A549 (cell line): ENCODE measurements around the gene GALNT15. TPM values are rescaled to one million over a fixed set of nuclear protein-coding genes. Genes with fewer than 3 reads are reported as not detected.

Source experiments
- ATAC-seq, 2 experiments: fragments of 200-7000 bp in 1 of 2; fragments of >200 bp in 1 of 2; cut with Nextera tagmentation in 1 of 2; cut with Tn5 transposase in 1 of 2; 3 replicates each; pipeline versions ENCODE4 v1.8.0 to v1.9.1; 2018 to 2020; ENCODE audit warnings: mild to moderate bottlenecking in 1 of 2, moderate library complexity in 1 of 2
- CTCF ChIA-PET: fragments of 300-600 bp; sonication (Branson Sonifier 250); formaldehyde crosslinking; extraction: SDS; loops from one replicate; lab custom pipeline; 2021; ENCODE audit warnings: antibody characterized with exemption, inconsistent platforms; lab: Yijun Ruan, JAX
- POLR2A ChIA-PET: fragments of 350-600 bp; formaldehyde crosslinking; extraction: SDS; loops from one replicate; lab custom pipeline; 2021; ENCODE audit warnings: antibody characterized with exemption, inconsistent platforms; lab: Yijun Ruan, JAX
- DNase-seq, 2 experiments: peaks; one replicate each; pipeline versions ENCODE4 v3.0.0 to v3.0.0-alpha.2; 2011 to 2016; ENCODE audit warnings: low read depth in 1 of 2, low spot score in 1 of 2
- FAIRE-seq: peaks from 2 replicates; lab custom pipeline; 2011; peaks lifted over from hg19 to GRCh38; lab: Jason Lieb, UNC
- H3K27ac ChIP-seq, 2 experiments: fragments of >200 bp; sonication (Bioruptor Twin); formaldehyde crosslinking; 3 replicates each; pipeline ENCODE4 v1.5.1; 2016 to 2017
- H3K4me1 ChIP-seq: fragments of >200 bp; sonication (Bioruptor Twin); formaldehyde crosslinking; 3 replicates; pipeline ENCODE4 v1.6.1; 2016
- H3K4me2 ChIP-seq: fragments of >200 bp; sonication (Bioruptor Twin); formaldehyde crosslinking; 3 replicates; pipeline ENCODE4 v1.6.1; 2016
- H3K4me3 ChIP-seq: fragments of >200 bp; sonication (Bioruptor Twin); formaldehyde crosslinking; 3 replicates; pipeline ENCODE4 v1.5.1; 2016
- H3K9me3 ChIP-seq: fragments of >200 bp; sonication (Bioruptor Twin); formaldehyde crosslinking; 3 replicates; pipeline ENCODE4 v1.6.1; 2016
- ESRRA ChIP-seq: fragments of 150-350 bp; IDR thresholded peaks from 2 replicates; pipeline ENCODE4 v1.6.1; 2014; ENCODE audit warnings: mild to moderate bottlenecking, low read length, borderline replicate concordance
- FOSB ChIP-seq: fragments of 250-450 bp; sonication (Bioruptor Pico); IDR thresholded peaks from 2 replicates; pipeline ENCODE4 v1.5.0; 2020; ENCODE audit warnings: mild to moderate bottlenecking, moderate library complexity
- FOSL2 ChIP-seq, 2 experiments: fragments of 450-650 bp in 1 of 2; fragments of >200 bp in 1 of 2; sonication (Bioruptor Twin) in 1 of 2; formaldehyde crosslinking; IDR thresholded peaks; 2 replicates each; pipeline versions ENCODE4 v1.5.0 to v1.6.1; 2016 to 2020; ENCODE audit warnings: mild to moderate bottlenecking in 1 of 2, moderate library complexity in 1 of 2
- HDAC2 ChIP-seq: fragments of 200-600 bp; sonication (generic); IDR thresholded peaks from 2 replicates; pipeline ENCODE4 v1.6.1; 2016
- HES2 ChIP-seq: fragments of >200 bp; sonication (Bioruptor Twin); formaldehyde crosslinking; IDR thresholded peaks from 2 replicates; pipeline ENCODE4 v1.6.1; 2016
- HEYL ChIP-seq: fragments of 250-450 bp; sonication (Bioruptor Pico); IDR thresholded peaks from 2 replicates; pipeline ENCODE4 v1.8.0; 2021; ENCODE audit warnings: mild to moderate bottlenecking, moderate library complexity
- HOXA7 ChIP-seq: fragments of 250-450 bp; sonication (Bioruptor Pico); IDR thresholded peaks from 2 replicates; pipeline ENCODE4 v1.5.0; 2020; ENCODE audit warnings: mild to moderate bottlenecking, moderate library complexity
- JUN ChIP-seq, 2 experiments: fragments of >200 bp; sonication (Bioruptor Twin); formaldehyde crosslinking; IDR thresholded peaks; 2 replicates in 1 of 2; 3 replicates in 1 of 2; pipeline ENCODE4 v1.6.1; 2016 to 2017
- JUNB ChIP-seq: fragments of >200 bp; sonication (Bioruptor Twin); formaldehyde crosslinking; IDR thresholded peaks from 2 replicates; pipeline ENCODE4 v1.6.1; 2016
- KDM1A ChIP-seq: fragments of 200-600 bp; sonication (generic); IDR thresholded peaks from 2 replicates; pipeline ENCODE4 v1.6.1; 2016; ENCODE audit warnings: low read depth, mild to moderate bottlenecking
- KDM5A ChIP-seq: fragments of 200-600 bp; sonication (generic); IDR thresholded peaks from 2 replicates; pipeline ENCODE4 v1.6.1; 2016; ENCODE audit warnings: antibody characterized with exemption, mild to moderate bottlenecking
- MAX ChIP-seq: IDR thresholded peaks from 2 replicates; pipeline ENCODE4 v1.6.1; 2012
- MAZ ChIP-seq: fragments of 150-350 bp; IDR thresholded peaks from 2 replicates; pipeline ENCODE4 v1.6.1; 2014; ENCODE audit warnings: antibody characterized with exemption, low read depth, low read length, borderline replicate concordance
- NFE2L2 ChIP-seq: fragments of 150-350 bp; conservative IDR thresholded peaks from 2 replicates; pipeline ENCODE4 v1.6.1; 2014; ENCODE audit warnings: low read length
- NR3C1 ChIP-seq: fragments of >200 bp; sonication (Bioruptor Twin); formaldehyde crosslinking; IDR thresholded peaks from 3 replicates; pipeline ENCODE4 v1.6.1; 2017
- PHF8 ChIP-seq: fragments of 200-600 bp; sonication (generic); IDR thresholded peaks from 2 replicates; pipeline ENCODE4 v1.6.1; 2016; ENCODE audit warnings: low read depth, mild to moderate bottlenecking, antibody characterized with exemption, moderate library complexity, borderline replicate concordance
- POLR2A ChIP-seq: IDR thresholded peaks from 2 replicates; pipeline ENCODE4 v1.6.1; 2012; ENCODE audit warnings: mild to moderate bottlenecking, low read length
- RAD21 ChIP-seq, 2 experiments: fragments of >200 bp in 1 of 2; sonication (Bioruptor Twin) in 1 of 2; formaldehyde crosslinking in 1 of 2; IDR thresholded peaks in 1 of 2; conservative IDR thresholded peaks in 1 of 2; 2 replicates in 1 of 2; 3 replicates in 1 of 2; pipeline ENCODE4 v1.6.1; 2012 to 2018; ENCODE audit warnings: inconsistent platforms in 1 of 2
- RARB ChIP-seq: fragments of 250-450 bp; sonication (Bioruptor Pico); IDR thresholded peaks from 2 replicates; pipeline ENCODE4 v1.8.0; 2021; ENCODE audit warnings: mild to moderate bottlenecking, moderate library complexity
- RCOR1 ChIP-seq: fragments of 150-350 bp; IDR thresholded peaks from 2 replicates; pipeline ENCODE4 v1.6.1; 2014; ENCODE audit warnings: antibody characterized with exemption, low read length, low read depth
- TP53 ChIP-seq: fragments of 250-450 bp; sonication (Bioruptor Pico); IDR thresholded peaks from 2 replicates; pipeline ENCODE4 v1.5.0; 2021; ENCODE audit warnings: mild to moderate bottlenecking, moderate library complexity
- USF2 ChIP-seq: fragments of 450-650 bp; IDR thresholded peaks from 2 replicates; pipeline ENCODE4 v1.6.1; 2014; ENCODE audit warnings: antibody characterized with exemption
- ZSCAN20 ChIP-seq: fragments of 250-450 bp; sonication (Bioruptor Pico); IDR thresholded peaks from 2 replicates; pipeline ENCODE4 v1.8.0; 2022; ENCODE audit warnings: mild to moderate bottlenecking, moderate library complexity
- WGBS: methylation state at CpG from one replicate; pipeline ENCODE4 v1.1.6; 2017; ENCODE audit errors: missing lambda C conversion rate; 5-methylcytosine and 5-hydroxymethylcytosine counted together
- polyA plus RNA-seq, 4 experiments: library from polyadenylated mRNA; depleted of rRNA in 3 of 4; stranded (reverse); fragments of >200 nt; fragmentation: RNase III in 1 of 4; extraction: RNeasy Plus Mini Kit Qiagen cat#74134 plus additional on column Dnase treatment in 1 of 4; gene quantifications; 2 replicates in 3 of 4; 3 replicates in 1 of 4; pipeline ENCODE4 v1.2.3, GENCODE V29; 2011 to 2017
- TF ChIP-seq, protein P1 (sequence below): fragments of 250-450 bp; sonication (Bioruptor Pico); IDR thresholded peaks from 2 replicates; pipeline ENCODE4 v1.5.0; 2021; ENCODE audit warnings: mild to moderate bottlenecking, moderate library complexity, borderline replicate concordance
- TF ChIP-seq, protein P2 (sequence below): fragments of 150-350 bp; IDR thresholded peaks from 2 replicates; pipeline ENCODE4 v1.6.1; 2014; ENCODE audit warnings: low read depth, mild to moderate bottlenecking, low read length

GALNT15 gene
- polyA plus RNA-seq, 2 of the 4 experiments (the other 2 are of a cell fraction): 0.04 TPM; not detected in 1

DNA sequence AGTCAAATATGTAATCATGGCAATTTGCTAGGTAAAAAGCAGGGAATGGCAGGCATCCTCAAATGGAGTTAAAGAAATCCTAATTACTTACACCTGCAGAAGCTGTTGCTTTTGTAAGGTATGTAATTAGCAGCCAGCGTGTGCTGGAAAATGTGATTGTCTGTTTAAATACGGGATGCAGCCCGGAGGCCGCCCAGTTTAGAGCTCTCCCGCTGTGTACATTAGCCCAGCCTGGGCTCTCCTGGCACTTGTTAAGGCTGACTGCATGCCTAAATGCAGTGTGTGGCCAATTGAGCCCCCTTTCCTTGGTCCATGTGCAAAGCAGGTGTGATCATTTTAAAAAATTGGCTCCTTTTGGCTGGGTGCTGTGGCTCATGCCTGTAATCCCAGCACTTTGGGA lies 81.2 kb downstream of the GALNT15 start (continued):
- TF ChIP-seq, protein P1, sequence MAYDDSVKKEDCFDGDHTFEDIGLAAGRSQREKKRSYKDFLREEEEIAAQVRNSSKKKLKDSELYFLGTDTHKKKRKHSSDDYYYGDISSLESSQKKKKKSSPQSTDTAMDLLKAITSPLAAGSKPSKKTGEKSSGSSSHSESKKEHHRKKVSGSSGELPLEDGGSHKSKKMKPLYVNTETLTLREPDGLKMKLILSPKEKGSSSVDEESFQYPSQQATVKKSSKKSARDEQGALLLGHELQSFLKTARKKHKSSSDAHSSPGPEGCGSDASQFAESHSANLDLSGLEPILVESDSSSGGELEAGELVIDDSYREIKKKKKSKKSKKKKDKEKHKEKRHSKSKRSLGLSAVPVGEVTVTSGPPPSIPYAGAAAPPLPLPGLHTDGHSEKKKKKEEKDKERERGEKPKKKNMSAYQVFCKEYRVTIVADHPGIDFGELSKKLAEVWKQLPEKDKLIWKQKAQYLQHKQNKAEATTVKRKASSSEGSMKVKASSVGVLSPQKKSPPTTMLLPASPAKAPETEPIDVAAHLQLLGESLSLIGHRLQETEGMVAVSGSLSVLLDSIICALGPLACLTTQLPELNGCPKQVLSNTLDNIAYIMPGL (CRISPR knock-in tag): no peak
- TF ChIP-seq JUNB: no peak
- no peak for TF ChIP-seq TP53
- no peak for TF ChIP-seq RCOR1
- TF ChIP-seq HES2: no peak
- no peak for TF ChIP-seq MAZ

GRCh38 chr3:16257309-16257708 lies 82.8 kb downstream of the GALNT15 start:
- TF ChIP-seq POLR2A (no peak), FOSB (CRISPR knock-in tag) (no peak), ZSCAN20 (CRISPR knock-in tag) (no peak), HDAC2 (no peak), MAX (no peak), RARB (CRISPR knock-in tag) (no peak), HOXA7 (CRISPR knock-in tag) (no peak), HES2 (no peak), KDM1A (no peak), ESRRA (no peak), USF2 (no peak)
- TF ChIP-seq, protein P1 (CRISPR knock-in tag): no peak
- DNase-seq (no peak), ATAC-seq (no peak), FAIRE-seq (no peak)
- H3K4me3 ChIP-seq: no peak overlapping the region
- H3K4me2 ChIP-seq: no peak overlapping the region
- ChIA-PET CTCF (interaction anchor here (1.9 kb wide), 1 partner anchor 9 kb away, joined by 13 read pairs; no protein-coding TSS in a partner anchor), POLR2A (no interaction called here)
- no peaks in the 10 kb centered on the region for H3K4me1 ChIP-seq
- no peaks in the 10 kb centered on the region for H3K9me3 ChIP-seq
- 98% methylated on average over 2 of the region's 2 CpGs for WGBS
- H3K27ac ChIP-seq: no peak overlapping the region

- WGBS: 92% methylated on average over 5 of the region's 5 CpGs
- POLR2A ChIA-PET: no interaction called here
- H3K4me1 ChIP-seq: peaks cover 3% of the 10 kb centered on the region; the same call in 2 of the 3 replicates
- no peak overlapping the region for H3K4me2 ChIP-seq
- ATAC-seq: no peak
- no peak overlapping the region for H3K27ac ChIP-seq
- no peaks in the 10 kb centered on the region for H3K9me3 ChIP-seq
- no peak for FAIRE-seq
- no peak overlapping the region for H3K4me3 ChIP-seq
- DNase-seq: no peak
- CTCF ChIA-PET: interaction anchor here (1.9 kb wide), 1 partner anchor 10 kb away, joined by 13 read pairs; no protein-coding TSS in a partner anchor
- no peak for TF ChIP-seq NR3C1
- TF ChIP-seq NFE2L2: no peak
- TF ChIP-seq HEYL (CRISPR knock-in tag): no peak
- TF ChIP-seq KDM5A: no peak
- no peak for TF ChIP-seq RAD21 (conservative IDR thresholded peaks at IDR 0.05 in 1 of 2, IDR thresholded peaks at IDR 0.05 in 1 of 2)
- TF ChIP-seq JUN (IDR thresholded peaks at IDR 0.05): no peak
- TF ChIP-seq, protein P2, sequence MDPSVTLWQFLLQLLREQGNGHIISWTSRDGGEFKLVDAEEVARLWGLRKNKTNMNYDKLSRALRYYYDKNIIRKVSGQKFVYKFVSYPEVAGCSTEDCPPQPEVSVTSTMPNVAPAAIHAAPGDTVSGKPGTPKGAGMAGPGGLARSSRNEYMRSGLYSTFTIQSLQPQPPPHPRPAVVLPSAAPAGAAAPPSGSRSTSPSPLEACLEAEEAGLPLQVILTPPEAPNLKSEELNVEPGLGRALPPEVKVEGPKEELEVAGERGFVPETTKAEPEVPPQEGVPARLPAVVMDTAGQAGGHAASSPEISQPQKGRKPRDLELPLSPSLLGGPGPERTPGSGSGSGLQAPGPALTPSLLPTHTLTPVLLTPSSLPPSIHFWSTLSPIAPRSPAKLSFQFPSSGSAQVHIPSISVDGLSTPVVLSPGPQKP: no peak
- TF ChIP-seq USF2: no peak
- TF ChIP-seq FOSB (CRISPR knock-in tag): no peak
- no peak for TF ChIP-seq POLR2A
- TF ChIP-seq MAZ: no peak
- no peak for TF ChIP-seq PHF8
- no peak for TF ChIP-seq FOSL2 (IDR thresholded peaks at IDR 0.05)
- no peak for TF ChIP-seq FOSL2 (CRISPR knock-in tag; IDR thresholded peaks at IDR 0.05)
- TF ChIP-seq HES2: no peak
Observed at GRCh38 chr3:16258177-16258576, 83.7 kb downstream of the GALNT15 start.
